ENCODE data around the gene PIP4P1. TPM values are rescaled to one million over a fixed set of nuclear protein-coding genes. Genes with fewer than 3 reads are reported as not detected.

The PIP4P1 gene
- total and polyA plus RNA-seq, 2 experiments from 2014 or later, result 20.9 to 26.4 TPM

- TF ChIP-seq, protein P1, sequence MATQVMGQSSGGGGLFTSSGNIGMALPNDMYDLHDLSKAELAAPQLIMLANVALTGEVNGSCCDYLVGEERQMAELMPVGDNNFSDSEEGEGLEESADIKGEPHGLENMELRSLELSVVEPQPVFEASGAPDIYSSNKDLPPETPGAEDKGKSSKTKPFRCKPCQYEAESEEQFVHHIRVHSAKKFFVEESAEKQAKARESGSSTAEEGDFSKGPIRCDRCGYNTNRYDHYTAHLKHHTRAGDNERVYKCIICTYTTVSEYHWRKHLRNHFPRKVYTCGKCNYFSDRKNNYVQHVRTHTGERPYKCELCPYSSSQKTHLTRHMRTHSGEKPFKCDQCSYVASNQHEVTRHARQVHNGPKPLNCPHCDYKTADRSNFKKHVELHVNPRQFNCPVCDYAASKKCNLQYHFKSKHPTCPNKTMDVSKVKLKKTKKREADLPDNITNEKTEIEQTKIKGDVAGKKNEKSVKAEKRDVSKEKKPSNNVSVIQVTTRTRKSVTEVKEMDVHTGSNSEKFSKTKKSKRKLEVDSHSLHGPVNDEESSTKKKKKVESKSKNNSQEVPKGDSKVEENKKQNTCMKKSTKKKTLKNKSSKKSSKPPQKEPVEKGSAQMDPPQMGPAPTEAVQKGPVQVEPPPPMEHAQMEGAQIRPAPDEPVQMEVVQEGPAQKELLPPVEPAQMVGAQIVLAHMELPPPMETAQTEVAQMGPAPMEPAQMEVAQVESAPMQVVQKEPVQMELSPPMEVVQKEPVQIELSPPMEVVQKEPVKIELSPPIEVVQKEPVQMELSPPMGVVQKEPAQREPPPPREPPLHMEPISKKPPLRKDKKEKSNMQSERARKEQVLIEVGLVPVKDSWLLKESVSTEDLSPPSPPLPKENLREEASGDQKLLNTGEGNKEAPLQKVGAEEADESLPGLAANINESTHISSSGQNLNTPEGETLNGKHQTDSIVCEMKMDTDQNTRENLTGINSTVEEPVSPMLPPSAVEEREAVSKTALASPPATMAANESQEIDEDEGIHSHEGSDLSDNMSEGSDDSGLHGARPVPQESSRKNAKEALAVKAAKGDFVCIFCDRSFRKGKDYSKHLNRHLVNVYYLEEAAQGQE (IDR thresholded peaks at IDR 0.05; ENCODE audit: unreplicated experiment), result no peak
- TF ChIP-seq, protein P2, sequence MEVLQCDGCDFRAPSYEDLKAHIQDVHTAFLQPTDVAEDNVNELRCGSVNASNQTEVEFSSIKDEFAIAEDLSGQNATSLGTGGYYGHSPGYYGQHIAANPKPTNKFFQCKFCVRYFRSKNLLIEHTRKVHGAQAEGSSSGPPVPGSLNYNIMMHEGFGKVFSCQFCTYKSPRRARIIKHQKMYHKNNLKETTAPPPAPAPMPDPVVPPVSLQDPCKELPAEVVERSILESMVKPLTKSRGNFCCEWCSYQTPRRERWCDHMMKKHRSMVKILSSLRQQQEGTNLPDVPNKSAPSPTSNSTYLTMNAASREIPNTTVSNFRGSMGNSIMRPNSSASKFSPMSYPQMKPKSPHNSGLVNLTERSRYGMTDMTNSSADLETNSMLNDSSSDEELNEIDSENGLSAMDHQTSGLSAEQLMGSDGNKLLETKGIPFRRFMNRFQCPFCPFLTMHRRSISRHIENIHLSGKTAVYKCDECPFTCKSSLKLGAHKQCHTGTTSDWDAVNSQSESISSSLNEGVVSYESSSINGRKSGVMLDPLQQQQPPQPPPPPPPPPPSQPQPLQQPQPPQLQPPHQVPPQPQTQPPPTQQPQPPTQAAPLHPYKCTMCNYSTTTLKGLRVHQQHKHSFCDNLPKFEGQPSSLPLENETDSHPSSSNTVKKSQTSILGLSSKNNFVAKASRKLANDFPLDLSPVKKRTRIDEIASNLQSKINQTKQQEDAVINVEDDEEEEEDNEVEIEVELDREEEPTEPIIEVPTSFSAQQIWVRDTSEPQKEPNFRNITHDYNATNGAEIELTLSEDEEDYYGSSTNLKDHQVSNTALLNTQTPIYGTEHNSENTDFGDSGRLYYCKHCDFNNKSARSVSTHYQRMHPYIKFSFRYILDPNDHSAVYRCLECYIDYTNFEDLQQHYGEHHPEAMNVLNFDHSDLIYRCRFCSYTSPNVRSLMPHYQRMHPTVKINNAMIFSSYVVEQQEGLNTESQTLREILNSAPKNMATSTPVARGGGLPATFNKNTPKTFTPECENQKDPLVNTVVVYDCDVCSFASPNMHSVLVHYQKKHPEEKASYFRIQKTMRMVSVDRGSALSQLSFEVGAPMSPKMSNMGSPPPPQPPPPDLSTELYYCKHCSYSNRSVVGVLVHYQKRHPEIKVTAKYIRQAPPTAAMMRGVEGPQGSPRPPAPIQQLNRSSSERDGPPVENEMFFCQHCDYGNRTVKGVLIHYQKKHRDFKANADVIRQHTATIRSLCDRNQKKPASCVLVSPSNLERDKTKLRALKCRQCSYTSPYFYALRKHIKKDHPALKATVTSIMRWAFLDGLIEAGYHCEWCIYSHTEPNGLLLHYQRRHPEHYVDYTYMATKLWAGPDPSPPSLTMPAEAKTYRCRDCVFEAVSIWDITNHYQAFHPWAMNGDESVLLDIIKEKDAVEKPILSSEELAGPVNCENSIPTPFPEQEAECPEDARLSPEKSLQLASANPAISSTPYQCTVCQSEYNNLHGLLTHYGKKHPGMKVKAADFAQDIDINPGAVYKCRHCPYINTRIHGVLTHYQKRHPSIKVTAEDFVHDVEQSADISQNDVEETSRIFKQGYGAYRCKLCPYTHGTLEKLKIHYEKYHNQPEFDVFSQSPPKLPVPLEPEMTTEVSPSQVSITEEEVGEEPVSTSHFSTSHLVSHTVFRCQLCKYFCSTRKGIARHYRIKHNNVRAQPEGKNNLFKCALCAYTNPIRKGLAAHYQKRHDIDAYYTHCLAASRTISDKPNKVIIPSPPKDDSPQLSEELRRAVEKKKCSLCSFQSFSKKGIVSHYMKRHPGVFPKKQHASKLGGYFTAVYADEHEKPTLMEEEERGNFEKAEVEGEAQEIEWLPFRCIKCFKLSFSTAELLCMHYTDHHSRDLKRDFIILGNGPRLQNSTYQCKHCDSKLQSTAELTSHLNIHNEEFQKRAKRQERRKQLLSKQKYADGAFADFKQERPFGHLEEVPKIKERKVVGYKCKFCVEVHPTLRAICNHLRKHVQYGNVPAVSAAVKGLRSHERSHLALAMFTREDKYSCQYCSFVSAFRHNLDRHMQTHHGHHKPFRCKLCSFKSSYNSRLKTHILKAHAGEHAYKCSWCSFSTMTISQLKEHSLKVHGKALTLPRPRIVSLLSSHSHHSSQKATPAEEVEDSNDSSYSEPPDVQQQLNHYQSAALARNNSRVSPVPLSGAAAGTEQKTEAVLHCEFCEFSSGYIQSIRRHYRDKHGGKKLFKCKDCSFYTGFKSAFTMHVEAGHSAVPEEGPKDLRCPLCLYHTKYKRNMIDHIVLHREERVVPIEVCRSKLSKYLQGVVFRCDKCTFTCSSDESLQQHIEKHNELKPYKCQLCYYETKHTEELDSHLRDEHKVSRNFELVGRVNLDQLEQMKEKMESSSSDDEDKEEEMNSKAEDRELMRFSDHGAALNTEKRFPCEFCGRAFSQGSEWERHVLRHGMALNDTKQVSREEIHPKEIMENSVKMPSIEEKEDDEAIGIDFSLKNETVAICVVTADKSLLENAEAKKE (CRISPR knock-in tag; IDR thresholded peaks at IDR 0.05), result no peak
Observed at GRCh38 chr14:20435582-20436362, 25.5 kb downstream of the PIP4P1 start, which contains the start of gene KLHL33 (continued).

All from GM23338 (cell line).